Stimulated activated CD8-positive, alpha-beta memory T cell treated with anti-CD3 and anti-CD28 coated beads, Interleukin-15, amount 100 ng/mL, for 1 hour (primary cell): ENCODE results near the gene PHTF2.
"Not testable (repeated sequence)": the region's sequence is repeated elsewhere in the genome, so short reads cannot be mapped to it uniquely, and the experiment has no call there.

Experiments
- DNase-seq: peaks from one replicate; pipeline ENCODE4 v3.0.0-alpha.2; 2020; ENCODE audit warnings: low read depth

PHTF2 gene

GRCh38 chr7:77830649-77831355 is 32.2 kb downstream of the PHTF2 start:
- no peak for DNase-seq

GRCh38 chr7:77831481-77831880 is 32.9 kb downstream of the PHTF2 start:
- DNase-seq, result no peak

- DNase-seq, result no peak
Measured at GRCh38 chr7:77831953-77832352, 33.4 kb downstream of the PHTF2 start.

GRCh38 chr7:77833136-77833535 is 34.6 kb downstream of the PHTF2 start:
- DNase-seq, result no peak

GRCh38 chr7:77836425-77836824 is 37.9 kb downstream of the PHTF2 start:
- DNase-seq, result not testable (repeated sequence)

GRCh38 chr7:77837275-77837674 is 38.7 kb downstream of the PHTF2 start:
- DNase-seq, result no peak

GRCh38 chr7:77837966-77838365 is 39.4 kb downstream of the PHTF2 start:
- DNase-seq, result no peak

GRCh38 chr7:77838929-77839491 is 40.4 kb downstream of the PHTF2 start:
- no peak for DNase-seq

- DNase-seq, result no peak
Measured at GRCh38 chr7:77839919-77840318, 41.3 kb downstream of the PHTF2 start.

GRCh38 chr7:77843194-77843593 is 44.6 kb downstream of the PHTF2 start:
- DNase-seq, result no peak

GRCh38 chr7:77846317-77847092 is 47.9 kb downstream of the PHTF2 start:
- DNase-seq, result no peak

GRCh38 chr7:77855371-77856083 is 57.0 kb downstream of the PHTF2 start:
- DNase-seq, result no peak

GRCh38 chr7:77858278-77858677 is 59.7 kb downstream of the PHTF2 start:
- no peak for DNase-seq

- no peak for DNase-seq
Measured at GRCh38 chr7:77859343-77859742, 60.8 kb downstream of the PHTF2 start.

- no peak for DNase-seq
Measured at GRCh38 chr7:77862691-77863090, 64.1 kb downstream of the PHTF2 start.

GRCh38 chr7:77863860-77864259 is 65.3 kb downstream of the PHTF2 start:
- no peak for DNase-seq

- no peak for DNase-seq
Measured at GRCh38 chr7:77866370-77866769, 67.8 kb downstream of the PHTF2 start.

GRCh38 chr7:77866786-77867536 is 68.4 kb downstream of the PHTF2 start:
- DNase-seq, result no peak

- no peak for DNase-seq
Measured at GRCh38 chr7:77867537-77867865, 68.9 kb downstream of the PHTF2 start.

GRCh38 chr7:77872256-77872655 is 73.7 kb downstream of the PHTF2 start:
- DNase-seq, result not testable (repeated sequence)

- DNase-seq, result not testable (repeated sequence)
Measured at GRCh38 chr7:77873416-77874327, 75.1 kb downstream of the PHTF2 start.
